Measurements from ENCODE around the gene COL5A2. TPM values are rescaled to one million over a fixed set of nuclear protein-coding genes. Genes with fewer than 3 reads are reported as not detected.
A peak's percentile ranks its signal among the peaks of the same experiment; 100 is the strongest.

The COL5A2 gene
- polyA plus RNA-seq, 3 donors from 2014 or later: 0.04 TPM; not detected in 2

DNA sequence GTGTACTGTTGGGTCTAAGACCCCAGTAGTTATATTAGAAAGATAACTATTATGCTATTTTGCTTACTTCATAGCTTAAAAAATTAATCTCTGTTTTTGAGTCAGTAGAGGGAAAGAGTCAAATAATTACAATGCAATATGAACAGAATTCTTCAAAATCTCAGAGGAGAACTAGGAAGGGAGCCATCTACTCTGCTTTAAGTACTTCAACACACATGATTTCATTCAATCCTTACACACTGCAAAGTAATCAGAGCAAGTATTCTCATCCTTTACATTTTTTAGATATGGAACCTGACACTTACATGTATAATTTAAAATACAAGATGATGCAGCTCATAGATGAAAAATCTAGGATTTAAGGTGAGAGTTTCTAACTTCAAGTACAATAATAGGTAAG, 27.7 kb downstream of the COL5A2 start:
- H3K27me3 Mint-ChIP-seq (ENCODE audit: low read depth in 3 of 3): peaks cover 0 to 1% (median 0%) of the 10 kb centered on the region in 3 donors
- no peak for DNase-seq
- H3K4me1 Mint-ChIP-seq: no peaks in the 10 kb centered on the region
- peaks cover 0 to 6% (median 0%) of the 10 kb centered on the region in 6 donors for H3K9me3 Mint-ChIP-seq
- no peak overlapping the region for H3K27ac Mint-ChIP-seq
- H3K4me3 Mint-ChIP-seq: no peak overlapping the region
- H3K36me3 Mint-ChIP-seq: no peaks in the 10 kb centered on the region

DNA sequence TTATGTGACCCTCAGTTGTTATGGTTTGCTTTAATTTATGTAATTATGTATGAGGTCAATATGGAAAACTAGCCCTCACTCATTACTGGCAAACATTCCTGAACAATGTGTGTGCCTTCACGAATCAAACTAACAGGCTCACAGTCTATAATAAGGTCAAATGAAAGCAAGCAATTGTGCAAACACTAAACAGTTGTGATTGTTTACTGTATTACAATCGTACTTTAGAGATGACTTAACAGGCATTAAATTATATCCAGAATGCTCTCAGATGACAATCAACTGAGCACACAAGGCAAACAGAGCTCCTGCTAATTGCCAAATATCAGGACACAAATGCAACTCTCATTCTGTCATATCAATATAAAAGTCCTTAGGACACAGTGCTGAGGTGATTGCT, 29.5 kb downstream of the COL5A2 start:
- Mint-ChIP-seq H3K4me1 (no peaks in the 10 kb centered on the region), H3K4me3 (no peak overlapping the region), H3K27ac (no peak overlapping the region), H3K36me3 (no peaks in the 10 kb centered on the region), H3K27me3 (ENCODE audit: low read depth in 3 of 3) (peaks cover 0 to 1% (median 0%) of the 10 kb centered on the region in 3 donors), H3K9me3 (peaks cover 0 to 6% (median 0%) of the 10 kb centered on the region in 6 donors)
- DNase-seq: no peak

DNA sequence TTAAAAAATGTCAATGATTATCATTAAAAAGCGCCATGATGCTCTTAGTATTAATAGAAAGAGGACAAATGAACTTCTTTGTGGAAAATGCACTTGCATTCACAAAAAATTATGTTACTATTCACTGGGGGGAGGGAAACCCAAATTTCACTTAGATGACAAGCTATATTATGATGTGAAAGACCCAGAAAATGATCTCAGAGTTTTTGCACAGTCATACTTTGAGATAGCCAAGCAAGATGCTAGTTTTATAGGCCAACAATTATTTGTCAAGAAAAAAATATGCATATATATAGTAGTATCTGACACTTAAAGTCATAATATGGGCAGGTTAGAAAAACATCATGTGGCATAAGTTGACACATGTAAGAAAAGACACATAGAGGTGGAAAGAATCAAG, 31.6 kb downstream of the COL5A2 start:
- DNase-seq: no peak
- no peaks in the 10 kb centered on the region for H3K4me1 Mint-ChIP-seq
- H3K4me3 Mint-ChIP-seq: no peak overlapping the region
- peaks cover 0 to 1% (median 0%) of the 10 kb centered on the region in 3 donors for H3K27me3 Mint-ChIP-seq (ENCODE audit: low read depth in 3 of 3)
- peaks cover 0 to 6% (median 0%) of the 10 kb centered on the region in 6 donors for H3K9me3 Mint-ChIP-seq
- H3K36me3 Mint-ChIP-seq: no peaks in the 10 kb centered on the region
- no peak overlapping the region for H3K27ac Mint-ChIP-seq

DNA sequence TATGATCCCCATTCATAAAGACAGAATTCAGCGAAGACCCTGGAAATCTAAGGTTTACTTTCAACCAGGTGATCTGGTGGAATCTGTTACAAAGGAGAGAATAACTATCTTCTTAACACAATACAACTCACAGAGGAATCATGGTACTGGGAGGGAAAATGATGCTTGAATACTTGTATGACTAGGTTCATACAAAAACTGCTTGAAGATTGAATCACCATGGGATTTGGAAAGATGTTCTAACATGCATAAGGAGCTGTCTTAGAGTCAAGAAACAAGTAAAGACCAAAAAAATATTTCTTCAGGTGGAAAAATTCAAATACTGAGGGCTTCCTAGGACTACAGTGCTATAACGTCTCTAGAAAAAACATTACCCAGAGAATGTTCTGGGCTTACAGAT, 32.2 kb downstream of the COL5A2 start:
- Mint-ChIP-seq H3K4me3 (no peak overlapping the region), H3K9me3 (peaks cover 0 to 6% (median 0%) of the 10 kb centered on the region in 6 donors), H3K4me1 (no peaks in the 10 kb centered on the region)

DNA sequence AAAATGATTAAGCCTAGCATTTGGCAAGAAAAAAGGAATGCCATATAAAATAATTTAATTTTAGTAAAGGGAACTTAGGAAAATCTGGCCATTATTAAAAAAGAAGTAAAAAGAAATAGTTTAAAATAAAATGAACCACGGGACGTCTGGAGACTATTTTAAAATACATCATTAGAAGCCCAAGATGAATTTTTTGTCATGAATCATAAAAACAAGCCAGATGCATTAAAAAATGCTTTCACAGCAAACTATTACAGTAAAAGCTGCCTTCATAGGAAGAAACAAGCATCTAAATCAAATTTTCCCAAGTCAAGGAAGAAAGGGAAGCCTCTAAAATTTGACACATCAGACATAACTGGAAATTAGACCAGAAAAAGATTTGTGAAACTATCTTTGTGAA, 33.0 kb downstream of the COL5A2 start:
- Mint-ChIP-seq H3K4me3 (no peak overlapping the region), H3K36me3 (no peaks in the 10 kb centered on the region), H3K4me1 (no peaks in the 10 kb centered on the region), H3K27me3 (ENCODE audit: low read depth in 3 of 3) (peaks cover 0 to 1% (median 0%) of the 10 kb centered on the region in 3 donors), H3K9me3 (peaks cover 0 to 3% (median 0%) of the 10 kb centered on the region in 6 donors), H3K27ac (no peak overlapping the region)
- no peak for DNase-seq

More for the DNA sequence above, 32.2 kb downstream of the COL5A2 start:
- DNase-seq: no peak
- Mint-ChIP-seq H3K27ac (no peak overlapping the region), H3K27me3 (ENCODE audit: low read depth in 3 of 3) (peaks cover 0 to 1% (median 0%) of the 10 kb centered on the region in 3 donors), H3K36me3 (no peaks in the 10 kb centered on the region)

DNA sequence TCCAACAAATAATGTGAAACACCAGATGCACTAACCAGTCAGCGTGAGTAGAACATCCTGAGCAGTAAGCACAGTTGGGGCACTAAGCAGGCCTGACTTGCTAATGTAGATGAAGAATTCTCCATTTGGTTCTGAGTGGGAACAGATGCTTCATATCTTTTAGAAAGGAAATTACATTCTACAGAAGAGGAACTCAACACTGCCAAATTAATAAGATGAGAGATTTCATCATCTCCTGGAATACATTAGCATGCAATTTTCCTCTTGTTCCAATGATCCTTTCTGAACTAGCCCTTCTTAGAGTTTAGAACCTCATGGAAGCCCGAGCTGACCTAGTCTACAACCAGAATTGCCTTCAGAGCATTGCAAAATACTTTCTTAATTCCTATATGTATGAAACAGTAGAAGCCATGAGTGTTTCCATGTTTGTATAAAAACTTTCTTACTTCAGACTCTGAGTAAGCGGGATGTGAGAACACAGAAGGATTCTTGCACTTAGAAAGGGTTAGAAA, 34.8 kb downstream of the COL5A2 start:
- Mint-ChIP-seq H3K36me3 (no peaks in the 10 kb centered on the region), H3K9me3 (peaks cover 0 to 3% (median 0%) of the 10 kb centered on the region in 6 donors), H3K27ac (no peak overlapping the region), H3K4me3 (no peak overlapping the region), H3K4me1 (no peaks in the 10 kb centered on the region), H3K27me3 (ENCODE audit: low read depth in 3 of 3) (peaks cover 0 to 1% (median 0%) of the 10 kb centered on the region in 3 donors)
- no peak for DNase-seq

DNA sequence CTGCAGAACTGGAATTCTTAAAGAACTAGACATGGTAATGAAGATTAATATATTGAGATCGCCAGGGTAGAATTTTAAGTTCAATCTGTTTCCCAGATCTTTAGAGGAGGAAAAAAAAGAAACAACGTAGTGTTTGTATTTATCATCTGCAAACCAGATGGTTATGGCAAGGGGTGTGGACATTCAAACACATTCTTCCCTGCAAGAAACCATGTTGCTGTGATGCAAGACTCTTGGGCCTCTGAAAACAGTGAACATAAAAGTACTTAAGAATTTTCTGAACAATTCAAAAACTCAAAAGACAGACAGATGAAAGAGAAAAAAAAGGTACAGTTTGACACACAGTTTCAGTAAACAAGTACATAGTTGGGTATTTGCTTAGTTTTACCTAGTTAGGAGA, 35.6 kb downstream of the COL5A2 start:
- H3K9me3 Mint-ChIP-seq: peaks cover 0 to 6% (median 0%) of the 10 kb centered on the region in 6 donors
- H3K4me3 Mint-ChIP-seq: no peak overlapping the region
- no peaks in the 10 kb centered on the region for H3K36me3 Mint-ChIP-seq
- peaks cover 0 to 1% (median 0%) of the 10 kb centered on the region in 3 donors for H3K27me3 Mint-ChIP-seq (ENCODE audit: low read depth in 3 of 3)
- H3K4me1 Mint-ChIP-seq: no peaks in the 10 kb centered on the region
- DNase-seq: no peak
- no peak overlapping the region for H3K27ac Mint-ChIP-seq

DNA sequence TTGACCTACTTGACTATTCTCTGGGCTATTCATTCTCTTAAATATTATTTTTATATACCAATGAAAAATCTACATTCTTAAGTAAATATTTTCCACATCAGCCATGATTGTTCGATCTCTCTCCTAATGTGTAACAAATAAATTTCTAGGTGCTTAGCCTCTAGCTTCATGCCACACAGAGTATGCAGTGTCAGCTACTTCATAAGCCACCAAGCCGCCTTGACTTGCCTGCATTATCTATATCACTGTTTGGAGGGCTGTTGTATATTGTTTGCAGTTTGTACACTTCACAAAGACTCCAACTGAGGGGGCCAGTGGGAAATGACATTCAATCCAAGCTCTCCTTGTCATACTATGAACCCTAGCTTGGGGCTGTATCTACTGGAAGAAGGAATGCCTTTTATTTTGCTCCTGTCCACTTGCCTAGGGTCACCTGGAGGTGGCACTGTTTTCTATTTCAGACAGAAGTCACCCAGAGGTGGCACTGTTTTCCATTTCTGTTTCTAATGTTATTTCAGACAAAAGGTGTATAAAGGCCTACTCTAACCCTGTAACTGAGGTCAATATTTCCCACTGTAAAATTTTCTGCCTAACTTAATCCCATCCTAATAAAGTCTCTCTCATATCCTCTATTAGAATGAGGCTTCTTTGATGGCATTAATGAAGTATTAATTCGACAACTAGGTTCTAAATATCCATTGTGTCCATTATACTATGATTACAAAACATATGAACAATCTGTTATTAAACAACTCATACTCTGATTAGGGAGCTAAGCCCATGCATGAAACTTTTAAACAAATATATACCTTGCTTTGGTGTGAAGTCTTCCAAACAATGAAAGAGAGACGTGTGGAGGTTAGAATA, 36.4 kb downstream of the COL5A2 start:
- H3K27ac Mint-ChIP-seq: no peak overlapping the region
- peaks cover 0 to 6% (median 0%) of the 10 kb centered on the region in 6 donors for H3K9me3 Mint-ChIP-seq
- no peaks in the 10 kb centered on the region for H3K36me3 Mint-ChIP-seq
- DNase-seq: peak in 2 of 3 donors; percentile 6 to 14
- H3K27me3 Mint-ChIP-seq (ENCODE audit: low read depth in 3 of 3): no peaks in the 10 kb centered on the region
- H3K4me3 Mint-ChIP-seq: no peak overlapping the region
- H3K4me1 Mint-ChIP-seq: no peaks in the 10 kb centered on the region

DNA sequence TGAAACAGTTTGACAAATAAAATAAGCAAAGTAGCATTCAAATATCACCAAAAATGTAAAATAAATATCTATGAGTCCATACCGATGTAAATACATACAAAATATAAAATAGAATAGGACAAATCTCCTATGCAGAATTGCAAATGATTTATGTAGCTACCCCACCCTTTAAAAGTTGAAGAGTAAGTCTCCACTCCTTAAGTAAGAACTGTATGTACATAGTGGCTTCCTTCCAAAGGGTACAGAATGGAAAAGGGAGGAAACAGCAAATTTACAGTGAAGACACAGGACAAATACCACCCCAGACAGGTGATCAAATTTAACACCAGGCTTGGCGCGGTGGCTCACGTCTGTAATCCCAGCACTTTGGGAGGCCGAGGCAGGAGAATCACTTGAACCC, 40.8 kb downstream of the COL5A2 start:
- H3K36me3 Mint-ChIP-seq: no peaks in the 10 kb centered on the region
- no peaks in the 10 kb centered on the region for H3K27me3 Mint-ChIP-seq (ENCODE audit: low read depth in 3 of 3)
- no peak overlapping the region for H3K27ac Mint-ChIP-seq
- no peak for DNase-seq
- peaks cover 0 to 9% (median 0%) of the 10 kb centered on the region in 6 donors for H3K9me3 Mint-ChIP-seq
- H3K4me1 Mint-ChIP-seq: no peaks in the 10 kb centered on the region
- H3K4me3 Mint-ChIP-seq: no peak overlapping the region

DNA sequence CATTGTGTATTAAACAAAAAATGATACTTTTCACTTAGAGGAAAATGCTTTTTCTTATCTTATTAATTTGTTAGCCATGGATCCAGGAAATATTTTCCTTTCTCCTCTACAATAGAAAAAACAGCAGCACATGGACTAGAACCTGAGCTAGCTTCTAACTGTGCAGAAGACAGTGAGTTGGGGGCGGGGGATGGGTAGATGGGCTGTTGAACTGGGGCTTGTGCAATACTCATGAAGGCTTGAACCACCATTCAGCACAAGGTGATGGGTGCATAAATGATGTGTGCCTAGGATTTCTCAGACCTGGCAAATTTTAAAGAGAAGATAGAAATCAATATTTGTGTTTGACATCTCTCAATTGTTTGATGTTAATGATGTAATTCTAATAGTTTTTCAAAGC, 42.0 kb downstream of the COL5A2 start:
- no peaks in the 10 kb centered on the region for H3K36me3 Mint-ChIP-seq
- H3K27ac Mint-ChIP-seq: no peak overlapping the region
- DNase-seq: no peak
- H3K27me3 Mint-ChIP-seq (ENCODE audit: low read depth in 3 of 3): no peaks in the 10 kb centered on the region
- peaks cover 0 to 7% (median 1%) of the 10 kb centered on the region in 6 donors for H3K9me3 Mint-ChIP-seq
- H3K4me1 Mint-ChIP-seq: no peaks in the 10 kb centered on the region
- H3K4me3 Mint-ChIP-seq: no peak overlapping the region

DNA sequence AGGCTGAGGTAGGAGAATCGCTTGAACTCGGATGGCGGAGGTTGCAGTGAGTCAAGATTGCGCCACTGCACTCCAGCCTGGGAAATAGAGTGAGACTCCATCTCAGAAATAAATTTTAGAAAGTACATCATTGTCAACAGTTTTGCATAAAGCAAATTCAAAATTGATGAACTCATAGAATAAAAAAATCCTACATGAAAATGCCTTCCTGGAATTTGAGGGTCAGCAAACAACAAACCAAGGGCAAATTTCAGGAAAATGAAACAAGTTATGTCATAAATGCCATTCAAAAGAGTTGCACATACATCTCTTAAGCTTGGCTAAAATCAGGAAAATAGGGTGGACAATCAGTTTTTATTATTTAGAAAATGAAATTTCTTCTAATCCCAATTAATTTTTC, 45.1 kb downstream of the COL5A2 start:
- H3K27me3 Mint-ChIP-seq (ENCODE audit: low read depth in 3 of 3): no peaks in the 10 kb centered on the region

DNA sequence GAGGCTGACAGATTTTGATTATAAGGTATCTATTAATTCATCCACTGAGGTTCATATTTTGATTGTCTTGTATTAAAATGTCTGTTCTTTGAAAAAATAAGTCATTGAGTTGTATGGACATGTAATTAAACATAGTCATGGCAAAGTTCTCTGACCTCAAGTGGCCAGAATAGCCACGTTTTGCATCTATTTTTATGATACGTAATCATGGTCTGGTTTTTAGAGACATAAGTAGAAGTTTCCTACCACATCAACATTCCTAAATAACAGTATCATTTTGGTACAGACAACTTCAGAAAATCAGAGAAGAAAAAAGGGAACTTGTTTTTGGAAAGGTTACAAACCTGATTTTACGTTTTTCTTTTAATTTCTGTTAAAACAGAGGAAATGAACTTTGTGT, 47.6 kb downstream of the COL5A2 start:
- Mint-ChIP-seq H3K27me3 (ENCODE audit: low read depth in 3 of 3) (no peaks in the 10 kb centered on the region), H3K4me1 (no peaks in the 10 kb centered on the region), H3K27ac (no peak overlapping the region), H3K36me3 (no peaks in the 10 kb centered on the region), H3K9me3 (peaks cover 0 to 7% (median 2%) of the 10 kb centered on the region in 6 donors), H3K4me3 (no peak overlapping the region)
- no peak for DNase-seq

More for the DNA sequence above, 45.1 kb downstream of the COL5A2 start:
- no peak overlapping the region for H3K27ac Mint-ChIP-seq
- no peaks in the 10 kb centered on the region for H3K4me1 Mint-ChIP-seq
- H3K9me3 Mint-ChIP-seq: peaks cover 0 to 8% (median 2%) of the 10 kb centered on the region in 6 donors
- no peak overlapping the region for H3K4me3 Mint-ChIP-seq
- H3K36me3 Mint-ChIP-seq: no peaks in the 10 kb centered on the region
- no peak for DNase-seq

DNA sequence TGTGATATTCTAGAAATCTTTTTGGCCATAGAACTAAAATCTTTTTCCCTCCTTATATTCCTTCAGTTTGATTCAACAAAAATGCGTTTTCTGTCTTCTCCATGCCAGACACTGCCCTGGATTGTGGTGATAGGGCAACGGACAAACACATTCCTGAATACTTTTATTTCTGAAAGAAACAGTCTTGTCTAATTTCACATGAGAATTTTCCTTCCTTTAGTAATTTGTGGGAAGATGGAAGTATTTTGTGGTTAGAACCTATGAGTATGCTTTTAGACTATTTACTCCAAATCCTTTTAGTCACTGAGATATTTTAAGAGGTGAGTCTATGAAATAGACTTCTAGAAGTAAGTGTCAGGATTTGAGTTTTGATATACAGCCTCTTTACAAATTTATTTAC, 49.6 kb downstream of the COL5A2 start:
- Mint-ChIP-seq H3K4me1 (no peaks in the 10 kb centered on the region), H3K9me3 (peaks cover 0 to 7% (median under 1%) of the 10 kb centered on the region in 6 donors), H3K4me3 (no peak overlapping the region), H3K27ac (no peak overlapping the region), H3K27me3 (ENCODE audit: low read depth in 3 of 3) (no peaks in the 10 kb centered on the region), H3K36me3 (no peaks in the 10 kb centered on the region)
- no peak for DNase-seq

DNA sequence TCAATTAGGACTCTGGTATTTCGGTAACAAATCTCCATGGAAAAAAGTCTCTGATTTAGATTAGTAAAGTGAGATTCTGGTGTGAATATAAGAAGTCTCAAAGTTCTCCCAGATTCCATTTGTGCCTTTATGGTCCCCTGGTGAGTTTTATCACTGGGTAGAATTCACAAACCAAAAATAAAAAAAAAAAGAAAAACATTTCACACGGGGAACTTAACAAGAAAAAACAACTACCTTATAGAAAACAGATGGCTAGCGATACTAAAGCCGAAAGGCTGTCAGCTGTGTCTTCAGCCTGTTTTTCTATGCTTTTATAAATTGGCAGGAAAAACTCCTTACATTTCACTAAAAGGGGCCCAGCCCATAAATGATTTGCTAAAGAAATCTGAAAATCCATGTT, 50.6 kb downstream of the COL5A2 start:
- Mint-ChIP-seq H3K4me1 (no peaks in the 10 kb centered on the region), H3K4me3 (no peak overlapping the region), H3K27ac (no peak overlapping the region), H3K27me3 (ENCODE audit: low read depth in 3 of 3) (no peaks in the 10 kb centered on the region), H3K9me3 (peaks cover 0 to 6% (median under 1%) of the 10 kb centered on the region in 6 donors), H3K36me3 (no peaks in the 10 kb centered on the region)
- no peak for DNase-seq

Data from immature natural killer cell (primary cell).